ENCODE measurements around the gene ITGAE.

Gene ITGAE

GRCh38 chr17:3690094-3690715, 110.8 kb downstream of the ITGAE start:
- DNase-seq, result no peak

GRCh38 chr17:3689262-3690093, 111.5 kb downstream of the ITGAE start:
- no peak for DNase-seq

- DNase-seq, result no peak
Measured at GRCh38 chr17:3688852-3689261, 112.1 kb downstream of the ITGAE start.

GRCh38 chr17:3688027-3688553, 112.9 kb downstream of the ITGAE start:
- DNase-seq, result no peak

- DNase-seq, result no peak
Measured at GRCh38 chr17:3685174-3685573, 115.8 kb downstream of the ITGAE start.

GRCh38 chr17:3683054-3683511, 117.9 kb downstream of the ITGAE start:
- DNase-seq, result peak; percentile 43

- DNase-seq, result no peak
Measured at GRCh38 chr17:3682033-3682432, 119.0 kb downstream of the ITGAE start.

- no peak for DNase-seq
Measured at GRCh38 chr17:3681565-3681964, 119.4 kb downstream of the ITGAE start.

GRCh38 chr17:3681057-3681456, 119.9 kb downstream of the ITGAE start:
- no peak for DNase-seq

GRCh38 chr17:3679531-3680126, 121.4 kb downstream of the ITGAE start:
- no peak for DNase-seq

GRCh38 chr17:3678821-3679530, 122.0 kb downstream of the ITGAE start:
- no peak for DNase-seq

- no peak for DNase-seq
Measured at GRCh38 chr17:3678095-3678820, 122.7 kb downstream of the ITGAE start.

GRCh38 chr17:3675886-3676285, 125.1 kb downstream of the ITGAE start:
- no peak for DNase-seq

- no peak for DNase-seq
Measured at GRCh38 chr17:3672571-3672970, 128.4 kb downstream of the ITGAE start.

GRCh38 chr17:3669548-3669947, 131.4 kb downstream of the ITGAE start:
- DNase-seq, result no peak

- DNase-seq, result no peak
Measured at GRCh38 chr17:3669085-3669347, 132.0 kb downstream of the ITGAE start.

GRCh38 chr17:3668279-3669084, 132.5 kb downstream of the ITGAE start, which contains the start of the genes EMC6 and TAX1BP3:
EMC6 (plus strand) TSS chr17:3668812; CDS start chr17:3669147, 335 bp downstream.
TAX1BP3 (minus strand) TSS chr17:3668578; CDS start chr17:3668526, 52 bp downstream.
- DNase-seq, result peak; percentile 95

- peak; percentile 69 for DNase-seq
Measured at GRCh38 chr17:3667366-3668278, 133.4 kb downstream of the ITGAE start.

GRCh38 chr17:3666516-3666915, 134.5 kb downstream of the ITGAE start:
- DNase-seq, result no peak

GRCh38 chr17:3665834-3666233, 135.2 kb downstream of the ITGAE start:
- no peak for DNase-seq
